ENCODE data around the gene VPS39. TPM values are rescaled to one million over a fixed set of nuclear protein-coding genes. Genes with fewer than 3 reads are reported as not detected.

The VPS39 gene
- total and polyA plus RNA-seq, 9 donors: 30.3 to 61.5 (median 50.2) TPM

DNA sequence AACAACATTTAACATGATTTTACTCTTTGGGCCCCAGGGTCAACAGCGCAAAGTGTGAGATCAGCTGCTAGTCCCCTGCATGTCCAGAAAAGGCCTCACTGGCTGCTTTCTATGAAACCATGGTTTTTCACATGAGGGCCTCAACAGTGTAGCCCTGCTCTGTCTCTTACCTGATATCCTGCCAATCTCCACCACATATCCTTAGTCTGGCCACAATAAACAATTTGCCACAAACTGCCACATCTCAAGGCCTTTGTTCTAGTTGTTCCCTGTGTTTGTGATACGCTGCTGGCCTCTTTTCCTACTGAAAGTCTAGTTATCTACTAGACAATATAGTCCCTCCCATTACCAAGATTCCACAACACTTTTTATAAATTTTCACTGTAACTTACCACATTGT, 17.7 kb downstream of the VPS39 start:
- TF ChIP-seq, protein P1, sequence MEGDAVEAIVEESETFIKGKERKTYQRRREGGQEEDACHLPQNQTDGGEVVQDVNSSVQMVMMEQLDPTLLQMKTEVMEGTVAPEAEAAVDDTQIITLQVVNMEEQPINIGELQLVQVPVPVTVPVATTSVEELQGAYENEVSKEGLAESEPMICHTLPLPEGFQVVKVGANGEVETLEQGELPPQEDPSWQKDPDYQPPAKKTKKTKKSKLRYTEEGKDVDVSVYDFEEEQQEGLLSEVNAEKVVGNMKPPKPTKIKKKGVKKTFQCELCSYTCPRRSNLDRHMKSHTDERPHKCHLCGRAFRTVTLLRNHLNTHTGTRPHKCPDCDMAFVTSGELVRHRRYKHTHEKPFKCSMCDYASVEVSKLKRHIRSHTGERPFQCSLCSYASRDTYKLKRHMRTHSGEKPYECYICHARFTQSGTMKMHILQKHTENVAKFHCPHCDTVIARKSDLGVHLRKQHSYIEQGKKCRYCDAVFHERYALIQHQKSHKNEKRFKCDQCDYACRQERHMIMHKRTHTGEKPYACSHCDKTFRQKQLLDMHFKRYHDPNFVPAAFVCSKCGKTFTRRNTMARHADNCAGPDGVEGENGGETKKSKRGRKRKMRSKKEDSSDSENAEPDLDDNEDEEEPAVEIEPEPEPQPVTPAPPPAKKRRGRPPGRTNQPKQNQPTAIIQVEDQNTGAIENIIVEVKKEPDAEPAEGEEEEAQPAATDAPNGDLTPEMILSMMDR (IDR thresholded peaks at IDR 0.05): no peak
- TF ChIP-seq POLR2A (IDR thresholded peaks at IDR 0.05) (no peak), EP300 (IDR thresholded peaks at IDR 0.05) (no peak)
- 96 to 100% (median 98%) methylated on average over 2 of the region's 2 CpGs for WGBS, 3 donors
- DNase-seq: no peak
- Histone ChIP-seq H3K4me3 (no peak overlapping the region), H3K27me3 (no peaks in the 10 kb centered on the region), H3K4me1 (ENCODE audit: insufficient read depth) (no peaks in the 10 kb centered on the region), H3K36me3 (no peaks in the 10 kb centered on the region), H3K9me3 (no peaks in the 10 kb centered on the region), H3K27ac (no peak overlapping the region)
- intact Hi-C loops (cut with DNase I): no loop called here

DNA sequence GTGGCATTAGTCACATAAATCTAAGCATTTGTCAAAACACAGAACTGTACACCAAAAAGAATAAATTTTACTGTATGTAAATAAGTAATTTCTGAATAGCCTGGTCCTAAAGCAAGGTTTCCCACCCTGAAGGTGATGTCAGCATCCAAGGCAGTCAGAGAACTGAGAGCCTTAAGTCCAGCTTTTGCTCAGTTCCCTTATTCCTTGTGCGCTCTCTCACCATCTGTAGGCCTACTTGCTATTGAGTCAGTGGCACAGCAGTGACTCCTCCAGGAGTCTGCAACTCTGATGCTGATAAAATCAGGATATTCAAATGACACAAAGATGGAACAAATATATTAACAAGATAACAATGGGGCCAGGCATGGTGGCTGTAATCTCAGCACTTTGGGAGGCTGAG, 22.3 kb downstream of the VPS39 start:
- Histone ChIP-seq H3K4me1 (ENCODE audit: insufficient read depth) (no peaks in the 10 kb centered on the region), H3K4me3 (no peak overlapping the region), H3K27ac (no peak overlapping the region), H3K27me3 (no peaks in the 10 kb centered on the region), H3K9me3 (no peaks in the 10 kb centered on the region), H3K36me3 (no peaks in the 10 kb centered on the region)
- TF ChIP-seq EP300 (IDR thresholded peaks at IDR 0.05) (no peak), POLR2A (IDR thresholded peaks at IDR 0.05) (no peak)
- TF ChIP-seq, protein P1 (IDR thresholded peaks at IDR 0.05): no peak
- intact Hi-C loops (cut with DNase I): loop anchor here in 1 of 4 donors (5.0 kb wide), 1 partner anchor 1772 kb away; no protein-coding TSS in a partner anchor
- WGBS, 3 donors: 96 to 100% (median 98%) methylated on average over 1 of the region's 1 CpG
- DNase-seq: no peak

DNA sequence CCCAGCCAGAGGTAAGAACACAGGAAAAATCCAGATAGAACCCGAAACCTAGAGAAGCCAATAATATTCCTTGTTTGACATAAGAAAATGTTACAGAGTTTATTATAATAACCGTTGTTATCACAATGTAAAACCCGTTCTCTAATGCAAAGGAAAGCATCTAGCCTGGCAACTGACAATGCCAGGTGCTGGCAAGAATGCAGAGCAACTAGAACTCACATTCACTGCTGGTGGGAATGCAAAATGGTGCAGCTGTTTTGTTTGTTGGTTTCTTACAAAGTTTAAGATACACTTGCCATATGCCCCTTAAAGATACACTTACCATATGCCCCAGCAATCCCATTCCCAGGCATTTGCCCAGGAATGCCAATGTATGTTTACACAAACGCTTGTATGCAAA, 23.4 kb downstream of the VPS39 start:
- intact Hi-C loops (cut with DNase I): loop anchor here in 1 of 4 donors (5.0 kb wide), 1 partner anchor 1773 kb away; no protein-coding TSS in a partner anchor
- Histone ChIP-seq H3K4me1 (ENCODE audit: insufficient read depth) (no peaks in the 10 kb centered on the region), H3K4me3 (no peak overlapping the region), H3K36me3 (no peaks in the 10 kb centered on the region), H3K27ac (no peak overlapping the region), H3K9me3 (no peaks in the 10 kb centered on the region), H3K27me3 (no peaks in the 10 kb centered on the region)
- TF ChIP-seq, protein P1 (IDR thresholded peaks at IDR 0.05): no peak
- TF ChIP-seq POLR2A (IDR thresholded peaks at IDR 0.05) (no peak), EP300 (IDR thresholded peaks at IDR 0.05) (no peak)
- no peak for DNase-seq
- WGBS, 3 donors: 92 to 97% (median 93%) methylated on average over 4 of the region's 4 CpGs

DNA sequence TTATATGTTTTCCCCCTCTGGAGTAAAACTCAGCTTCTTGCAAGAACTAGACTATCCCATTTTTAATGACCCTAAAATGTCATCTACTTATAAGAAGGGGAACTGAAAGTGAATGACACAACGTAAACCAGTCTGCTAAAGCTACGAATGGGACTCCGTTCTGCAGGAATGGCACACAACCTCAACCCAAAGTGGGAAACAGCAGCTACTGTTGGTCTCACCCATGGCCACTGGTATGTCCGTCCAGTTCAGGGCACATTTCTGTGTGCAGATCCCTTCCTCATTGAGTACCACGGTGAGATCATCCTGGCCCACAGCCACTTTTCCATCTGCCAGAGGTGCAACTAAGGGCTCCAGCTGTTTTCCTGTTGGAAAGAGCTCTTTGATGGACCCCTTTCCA, 23.8 kb downstream of the VPS39 start:
- DNase-seq: no peak
- 71 to 78% (median 72%) methylated on average over 5 of the region's 5 CpGs for WGBS, 3 donors
- TF ChIP-seq, protein P1 (IDR thresholded peaks at IDR 0.05): no peak
- no peak for TF ChIP-seq EP300 (IDR thresholded peaks at IDR 0.05)
- TF ChIP-seq POLR2A (IDR thresholded peaks at IDR 0.05): no peak
- H3K36me3 ChIP-seq: no peaks in the 10 kb centered on the region
- H3K27me3 ChIP-seq: no peaks in the 10 kb centered on the region
- no peaks in the 10 kb centered on the region for H3K9me3 ChIP-seq
- intact Hi-C loops (cut with DNase I): no loop called here
- no peak overlapping the region for H3K4me3 ChIP-seq
- H3K27ac ChIP-seq: no peak overlapping the region
- H3K4me1 ChIP-seq (ENCODE audit: insufficient read depth): no peaks in the 10 kb centered on the region

Data from ovary (tissue), 9 donors.